Neural crest cell (in vitro differentiated cells): Measurements from ENCODE around the gene RINL. TPM values are rescaled to one million over a fixed set of nuclear protein-coding genes. Genes with fewer than 3 reads are reported as not detected.
"Not testable (repeated sequence)": the region's sequence is repeated elsewhere in the genome, so short reads cannot be mapped to it uniquely, and the experiment has no call there.

Experiments used
- DNase-seq: peaks from one replicate; pipeline ENCODE4 v3.0.0; 2021; ENCODE audit warnings: low read depth, mixed read lengths, low spot score
- H3K27ac Mint-ChIP-seq: one replicate; pipeline ENCODE4 v1.8.0; 2021; ENCODE audit warnings: mild to moderate bottlenecking, mixed read lengths; ENCODE audit not compliant: unreplicated experiment
- H3K27me3 Mint-ChIP-seq: 2 replicates; pipeline ENCODE4 v1.8.0; 2021; ENCODE audit warnings: low read depth, mild to moderate bottlenecking, mixed read lengths
- H3K36me3 Mint-ChIP-seq: 2 replicates; pipeline ENCODE4 v1.8.0; 2021; ENCODE audit warnings: low read depth, mild to moderate bottlenecking, mixed read lengths
- H3K4me1 Mint-ChIP-seq: 2 replicates; pipeline ENCODE4 v1.8.0; 2021; ENCODE audit warnings: mixed read lengths
- H3K4me3 Mint-ChIP-seq: one replicate; pipeline ENCODE4 v1.8.0; 2021; ENCODE audit warnings: mild to moderate bottlenecking, mixed read lengths
- H3K9me3 Mint-ChIP-seq: 2 replicates; pipeline ENCODE4 v1.8.0; 2021; ENCODE audit warnings: mixed read lengths
- CTCF ChIP-seq: fragments of 200-600 bp; sonication (generic); conservative IDR thresholded peaks from 2 replicates; pipeline ENCODE4 v1.5.0; 2021; ENCODE audit warnings: antibody characterized with exemption, mild to moderate bottlenecking
- total RNA-seq: library from RNA; stranded (reverse); gene quantifications from 2 replicates; pipeline ENCODE4 v1.2.1, GENCODE V29; 2021

RINL gene
- total RNA-seq, 1 donor from 2014 or later, result 1.4 TPM

- Mint-ChIP-seq H3K4me1 (peaks cover 15% of the 10 kb centered on the region), H3K9me3 (no peaks in the 10 kb centered on the region), H3K27me3 (no peaks in the 10 kb centered on the region), H3K36me3 (peaks cover 28% of the 10 kb centered on the region), H3K27ac (no peak overlapping the region), H3K4me3 (peak overlapping the region; percentile 71)
- no peak for TF ChIP-seq CTCF
- no peak for DNase-seq
Observed at GRCh38 chr19:38834590-38834989, 43.5 kb downstream of the RINL start.

- Mint-ChIP-seq H3K27ac (no peak overlapping the region), H3K4me1 (peaks cover 15% of the 10 kb centered on the region), H3K27me3 (no peaks in the 10 kb centered on the region), H3K36me3 (peaks cover 24% of the 10 kb centered on the region), H3K4me3 (peak overlapping the region; percentile 58), H3K9me3 (no peaks in the 10 kb centered on the region)
- TF ChIP-seq CTCF, result no peak
- DNase-seq, result no peak
Observed at GRCh38 chr19:38834104-38834490, 44.0 kb downstream of the RINL start.

- TF ChIP-seq CTCF, result no peak
- Mint-ChIP-seq H3K27ac (no peak overlapping the region), H3K4me3 (no peak overlapping the region), H3K9me3 (no peaks in the 10 kb centered on the region), H3K36me3 (peaks cover 19% of the 10 kb centered on the region), H3K27me3 (no peaks in the 10 kb centered on the region), H3K4me1 (peaks cover 15% of the 10 kb centered on the region)
- no peak for DNase-seq
Observed at GRCh38 chr19:38833092-38833425, 45.0 kb downstream of the RINL start.

- no peaks in the 10 kb centered on the region for H3K27me3 Mint-ChIP-seq
- H3K4me3 Mint-ChIP-seq, result peak overlapping the region; percentile 86
- peaks cover 19% of the 10 kb centered on the region for H3K4me1 Mint-ChIP-seq
- peak; percentile 19 for DNase-seq
- H3K36me3 Mint-ChIP-seq, result peaks cover 19% of the 10 kb centered on the region
- peak overlapping the region; percentile 84 for H3K27ac Mint-ChIP-seq
- TF ChIP-seq CTCF, result no peak
- H3K9me3 Mint-ChIP-seq, result no peaks in the 10 kb centered on the region
Observed at GRCh38 chr19:38831142-38831605, 46.9 kb downstream of the RINL start.

- TF ChIP-seq CTCF, result no peak
- Mint-ChIP-seq H3K27ac (peak overlapping the region; percentile 84), H3K36me3 (peaks cover 14% of the 10 kb centered on the region), H3K4me3 (peak overlapping the region; percentile 86), H3K27me3 (no peaks in the 10 kb centered on the region), H3K9me3 (no peaks in the 10 kb centered on the region), H3K4me1 (peaks cover 23% of the 10 kb centered on the region)
- no peak for DNase-seq
Observed at GRCh38 chr19:38830039-38830733, 47.9 kb downstream of the RINL start.

GRCh38 chr19:38829203-38829602 is 48.9 kb downstream of the RINL start:
- peaks cover 14% of the 10 kb centered on the region for H3K36me3 Mint-ChIP-seq
- H3K4me3 Mint-ChIP-seq, H3K27me3 Mint-ChIP-seq, H3K9me3 Mint-ChIP-seq, H3K27ac Mint-ChIP-seq, DNase-seq: not testable (repeated sequence)
- peaks cover 24% of the 10 kb centered on the region for H3K4me1 Mint-ChIP-seq
